ENCODE measurements around the gene COL11A1.
"Not testable (repeated sequence)": the region's sequence is repeated elsewhere in the genome, so short reads cannot be mapped to it uniquely, and the experiment has no call there.

The COL11A1 gene

DNA sequence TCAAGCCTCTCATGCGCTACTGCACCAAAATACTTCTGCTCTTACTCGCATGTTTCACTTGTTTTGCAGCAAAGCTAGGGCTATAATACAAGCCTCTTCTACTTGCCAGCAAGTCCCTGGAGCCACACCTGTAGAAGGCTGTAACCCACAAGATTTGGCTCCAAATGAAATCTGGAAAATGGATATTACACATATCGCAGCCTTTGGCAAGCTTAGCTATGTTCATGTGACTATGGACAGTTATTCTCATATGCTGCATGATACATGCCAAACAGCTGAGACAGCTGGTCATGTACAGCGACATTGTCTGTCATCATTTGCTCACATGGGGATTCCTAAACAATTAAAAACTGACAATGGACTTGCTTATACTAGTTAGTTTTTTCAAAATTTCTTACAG, 270.3 kb downstream of the COL11A1 start:
- DNase-seq (ENCODE audit: low read depth in 1 of 2, low spot score in 1 of 2) = no peak

DNA sequence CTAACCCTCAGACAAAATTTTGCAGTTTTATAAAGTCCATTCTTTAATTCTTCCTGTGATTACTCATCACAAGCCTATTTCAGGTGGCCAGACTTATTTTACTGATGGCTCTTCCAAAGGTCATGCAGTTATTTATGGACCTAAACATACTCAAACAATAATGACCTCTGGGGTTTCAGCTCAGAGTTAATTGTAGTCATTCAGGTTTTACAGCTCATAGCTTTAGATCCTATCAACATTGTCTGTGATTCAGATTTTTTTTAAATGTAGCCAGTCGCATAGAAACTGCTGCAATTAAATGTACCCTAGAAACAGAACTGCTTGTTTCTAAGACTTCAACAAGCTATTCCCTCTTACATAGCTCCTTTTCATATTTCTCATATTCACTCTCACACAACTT, 270.8 kb downstream of the COL11A1 start:
- no peak for DNase-seq (ENCODE audit: low read depth in 1 of 2, low spot score in 1 of 2)

GRCh38 chr1:102836991-102837390, 271.3 kb downstream of the COL11A1 start:
- DNase-seq (ENCODE audit: low read depth in 1 of 2, low spot score in 1 of 2) = no peak

DNA sequence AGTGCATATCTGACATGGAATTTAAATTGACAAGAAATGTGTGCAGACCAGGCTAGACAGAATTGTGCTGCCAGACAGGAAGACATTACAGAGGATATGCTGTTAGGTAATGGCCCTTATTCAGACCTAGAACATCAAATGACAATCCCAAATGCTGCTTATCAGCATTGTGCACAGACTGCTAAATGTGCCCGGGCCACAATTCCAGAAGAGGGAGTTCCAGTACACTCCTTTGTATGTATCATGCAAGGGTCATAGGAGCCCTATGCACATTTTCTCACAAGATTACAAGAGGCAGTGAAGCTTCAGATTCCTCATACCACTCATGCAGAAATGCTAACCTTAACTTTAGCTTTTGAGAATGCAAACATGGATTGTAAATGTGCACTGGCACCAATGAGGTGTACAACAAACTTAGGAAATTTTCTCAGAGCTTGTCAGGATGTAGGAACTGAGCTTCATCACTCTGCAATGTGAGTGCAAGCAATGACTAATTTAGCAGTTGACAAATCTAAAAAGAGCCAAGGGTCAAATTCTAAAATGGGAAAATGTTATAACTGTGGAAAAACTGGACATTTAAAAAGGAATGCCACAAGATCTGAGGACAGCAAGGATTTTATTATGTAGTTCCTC, 273.5 kb downstream of the COL11A1 start:
- no peak for DNase-seq (ENCODE audit: low read depth in 1 of 2, low spot score in 1 of 2)

- DNase-seq (ENCODE audit: low read depth in 1 of 2, low spot score in 1 of 2) = no peak
These were observed 275.2 kb downstream of the COL11A1 start for GRCh38 chr1:102833151-102833550.

DNA sequence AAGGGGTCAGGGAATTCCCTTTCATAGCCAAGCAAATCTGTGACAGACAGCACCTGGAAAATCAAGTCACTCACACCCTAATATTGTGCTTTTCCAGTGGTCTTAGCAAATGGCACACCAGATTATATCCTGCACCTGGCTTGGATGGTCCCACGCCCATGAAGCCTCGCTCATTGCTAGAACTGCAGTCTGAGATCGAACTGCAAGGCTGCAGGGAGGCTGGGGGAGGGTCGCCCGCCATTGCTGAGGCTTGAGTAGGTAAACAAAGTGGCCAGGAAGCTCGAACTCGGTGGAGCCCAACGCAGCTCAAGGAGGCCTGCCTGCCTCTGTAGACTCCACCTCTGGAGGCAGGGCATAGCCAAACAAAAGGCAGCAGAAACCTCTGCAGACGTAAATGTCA, 281.6 kb downstream of the COL11A1 start:
- not testable (repeated sequence) for DNase-seq (ENCODE audit: low read depth in 1 of 2, low spot score in 1 of 2)

Measured in activated T-helper 1 cell treated with anti-CD3 and anti-CD28 coated beads, Interleukin-2, amount 50 U/mL, for 16 hours (primary cell).